Ramos (cell line): ENCODE measurements around the gene PLEKHA4.
"Not testable (repeated sequence)": the region's sequence is repeated elsewhere in the genome, so short reads cannot be mapped to it uniquely, and the experiment has no call there.

Experiments used
- in situ Hi-C: fragments of 300-500 bp; cut with MboI; formaldehyde crosslinking; loops from one replicate; pipeline ENCODE4 v1.14.3; 2022; ENCODE audit warnings: low sequenced_read_pairs; ENCODE audit not compliant: unreplicated experiment

Gene PLEKHA4

DNA sequence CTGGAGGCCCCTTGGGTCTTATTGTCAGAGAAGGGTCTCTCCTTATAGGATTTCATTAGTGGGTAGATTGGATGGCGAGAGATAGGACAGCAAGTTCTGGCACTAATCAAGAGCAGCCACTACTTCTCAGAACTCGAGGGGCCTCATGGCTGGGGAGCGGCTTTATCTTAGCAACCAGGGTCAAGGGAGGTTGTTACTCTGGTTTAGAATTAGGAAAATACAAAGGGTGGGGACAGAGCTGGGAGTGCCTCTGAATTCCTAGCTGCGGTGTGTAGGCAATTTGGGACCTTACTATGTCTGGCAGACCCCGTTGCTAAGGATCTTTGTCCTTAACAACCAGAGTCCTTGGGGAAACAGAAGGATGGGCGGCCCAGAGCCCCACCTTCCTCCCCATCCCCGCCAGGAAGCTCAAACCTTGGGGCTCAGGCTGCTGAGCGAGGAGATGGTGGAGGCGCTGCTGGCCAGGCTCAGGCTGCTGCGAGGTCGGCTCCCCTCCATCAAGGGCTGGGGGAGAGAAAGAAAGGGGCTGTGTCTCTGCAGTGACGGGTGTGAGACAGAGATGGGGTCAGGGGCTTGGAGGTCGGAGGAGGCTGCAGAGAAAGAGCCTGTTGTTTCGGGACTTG is 1.2 kb downstream of the PLEKHA4 start:
- in situ Hi-C loops, result no loop called here

DNA sequence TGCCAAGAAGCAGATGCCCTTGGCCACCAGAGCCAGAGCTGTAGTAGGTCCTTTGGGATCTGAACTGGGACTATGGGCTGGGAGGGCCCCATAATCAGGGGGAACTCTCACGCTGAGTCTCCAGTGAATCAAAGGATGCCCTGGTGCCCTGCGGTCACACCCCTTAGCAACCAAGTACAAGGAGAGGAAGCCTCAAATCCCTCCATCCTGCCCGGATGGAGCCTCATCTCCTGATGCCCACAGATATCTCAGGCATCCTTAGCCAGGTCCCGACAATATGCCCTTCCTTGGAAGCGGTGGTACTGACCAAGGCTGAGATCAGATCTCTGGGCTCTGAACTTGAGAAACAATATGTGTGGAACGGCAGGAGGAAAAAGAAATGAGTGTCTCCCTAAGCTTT is 1.7 kb downstream of the PLEKHA4 start:
- in situ Hi-C loops, result no loop called here

- in situ Hi-C loops, result no loop called here
These were observed 5.6 kb downstream of the PLEKHA4 start for GRCh38 chr19:48862827-48863226.

DNA sequence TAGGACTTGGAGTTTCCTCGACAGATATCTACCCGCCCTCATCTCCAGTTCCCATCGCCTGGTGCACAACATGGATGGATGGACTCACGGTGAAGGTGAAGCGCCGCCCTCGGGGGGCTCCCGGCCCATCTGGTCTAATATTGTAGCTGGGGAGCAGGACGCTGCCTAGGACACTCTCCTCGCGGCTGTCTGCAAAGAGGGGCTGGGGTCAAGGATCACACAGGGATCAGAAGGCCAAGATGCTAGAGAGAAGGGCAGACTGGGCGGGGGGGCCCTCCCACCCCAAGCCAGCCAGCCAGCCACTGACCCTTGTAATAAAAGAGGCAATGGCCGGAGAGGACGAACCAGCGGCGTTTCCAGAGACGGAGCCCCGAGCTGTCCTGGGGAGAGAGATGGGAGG is 7.1 kb downstream of the PLEKHA4 start:
- in situ Hi-C loops, result no loop called here

DNA sequence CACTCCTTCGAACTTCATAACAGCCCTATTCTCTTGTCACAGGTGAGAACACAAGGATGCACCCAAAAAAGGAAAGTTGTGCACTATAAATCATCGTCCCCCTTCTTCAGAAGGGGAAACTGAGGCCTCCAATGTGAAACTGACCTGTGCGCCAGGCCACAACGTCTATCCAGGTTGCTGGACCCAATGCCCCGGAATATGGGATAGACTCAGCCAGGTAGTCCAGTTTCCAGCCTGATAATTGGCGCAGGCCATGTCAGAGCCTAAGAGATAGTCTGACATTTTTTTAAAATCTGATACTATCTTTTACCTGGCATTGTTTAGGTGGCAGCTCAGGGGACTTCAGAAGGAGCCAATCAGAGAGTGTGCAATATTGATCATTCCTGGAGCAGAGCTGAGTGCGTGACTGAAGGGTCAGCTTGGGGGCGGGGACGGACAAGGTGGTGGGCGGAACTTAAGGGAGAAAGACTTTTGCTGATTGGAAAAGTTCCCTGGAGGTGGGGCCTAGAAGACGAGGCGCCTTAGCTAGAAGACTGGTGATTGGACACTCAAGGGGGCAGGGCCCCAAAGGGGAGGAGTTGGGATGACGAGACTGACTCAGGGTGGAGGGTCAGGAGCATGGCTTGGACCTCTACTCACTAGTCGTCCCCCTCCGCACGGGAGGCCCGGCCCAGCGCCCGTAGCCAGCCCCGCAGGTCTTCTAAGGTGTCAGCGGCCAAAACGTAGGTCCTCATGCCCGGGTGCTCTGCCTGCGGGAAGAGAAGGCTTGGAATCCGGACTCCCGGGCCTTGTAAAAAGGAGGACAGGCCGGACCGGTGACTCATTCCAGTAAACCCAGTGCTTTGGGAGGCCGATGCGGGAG is 8.5 kb downstream of the PLEKHA4 start:
- in situ Hi-C loops, result no loop called here

DNA sequence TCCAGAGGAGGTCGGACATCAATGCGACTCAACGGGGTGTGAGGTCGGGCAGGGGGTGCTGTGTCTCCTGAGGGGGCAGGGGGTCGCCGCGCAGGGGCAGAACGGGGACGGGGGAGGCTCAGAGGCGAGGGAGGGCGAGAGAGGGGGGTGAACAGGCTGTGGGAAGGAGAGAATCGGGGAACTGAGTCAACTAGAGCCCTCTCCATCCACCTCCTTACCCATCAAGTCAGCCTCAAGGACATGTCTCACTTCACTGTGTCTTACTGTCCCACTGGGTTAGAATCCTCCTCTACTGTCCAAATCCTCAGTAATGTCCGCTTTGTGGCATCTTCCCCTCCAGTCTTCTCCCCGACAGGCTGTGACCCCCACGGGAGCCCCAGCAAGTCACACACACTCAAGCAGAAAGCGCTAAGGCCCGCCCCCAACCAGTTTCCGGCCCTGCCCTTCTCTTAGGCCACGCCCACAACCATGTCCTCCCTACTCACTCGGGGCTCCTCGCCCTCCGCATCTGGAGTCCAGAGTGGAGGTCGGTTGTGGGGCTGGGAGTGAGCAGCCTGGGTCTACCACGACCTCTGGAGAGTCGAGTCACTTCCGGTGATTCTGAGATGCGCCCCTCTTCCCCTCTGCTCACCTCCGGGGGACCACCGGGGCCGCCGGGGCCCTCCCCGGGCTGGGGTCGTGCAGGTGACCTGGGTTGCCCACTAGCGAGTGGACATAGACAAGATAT is 9.3 kb downstream of the PLEKHA4 start:
- in situ Hi-C loops, result no loop called here

DNA sequence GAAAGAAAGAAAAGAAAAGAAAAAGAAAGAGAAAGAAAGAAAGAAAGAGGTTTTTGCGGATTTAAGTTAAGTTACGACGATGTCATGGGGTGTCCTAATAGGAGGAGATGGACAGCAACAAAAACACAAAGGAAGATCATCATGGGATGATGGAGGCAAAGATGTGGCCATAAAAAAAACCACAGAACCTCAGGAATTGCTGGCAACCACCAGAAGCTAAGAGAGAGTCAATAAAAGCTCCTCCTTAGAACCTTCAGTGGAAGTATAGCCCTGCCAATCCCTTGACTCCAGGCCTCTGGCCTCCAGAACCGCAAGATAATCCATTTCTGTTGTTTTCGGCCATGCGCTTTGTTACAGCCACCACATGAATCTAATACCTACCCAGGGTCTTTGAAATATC is 11.5 kb downstream of the PLEKHA4 start:
- in situ Hi-C loops, result no loop called here

DNA sequence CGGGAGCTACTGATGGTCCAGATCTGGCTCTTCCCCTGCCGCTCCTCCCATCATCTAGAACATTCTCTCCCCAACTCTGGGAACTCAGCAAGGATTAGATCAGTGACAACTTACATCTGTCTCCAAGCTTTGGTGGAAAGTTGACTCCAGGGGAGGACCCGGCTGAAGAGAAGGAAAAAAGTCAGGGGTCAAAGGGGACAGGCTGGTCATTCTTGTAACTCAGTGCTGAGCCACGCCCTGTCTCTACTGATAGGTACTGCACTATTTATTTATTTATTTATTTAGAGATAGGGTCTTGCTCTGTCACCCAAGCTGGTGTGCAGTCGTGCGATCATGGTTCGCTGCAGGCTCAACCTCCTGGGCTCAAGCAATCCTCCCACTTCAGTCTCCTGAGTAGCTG is 14.3 kb downstream of the PLEKHA4 start:
- in situ Hi-C loops, result no loop called here

DNA sequence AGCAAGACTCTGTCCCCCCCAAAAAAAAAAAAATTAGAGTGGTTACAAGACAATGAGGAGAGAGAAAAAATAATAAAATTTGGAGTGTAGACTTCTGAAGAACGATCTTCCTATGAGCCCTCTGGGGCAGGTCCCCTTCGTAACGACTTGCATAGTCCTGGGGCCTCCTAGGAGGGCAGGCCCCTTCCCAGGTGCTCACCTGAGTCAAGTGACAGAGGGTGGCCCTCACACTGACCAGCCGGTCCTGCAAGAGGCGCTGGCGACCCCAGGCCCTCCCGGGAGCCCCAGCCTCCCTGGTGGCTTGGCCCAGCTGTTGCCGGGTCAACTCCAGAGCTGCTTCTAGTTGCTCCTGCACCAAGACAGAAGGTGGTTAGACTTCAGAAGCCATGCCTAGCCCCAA is 14.9 kb downstream of the PLEKHA4 start:
- in situ Hi-C loops, result no loop called here

GRCh38 chr19:48852292-48852691 is 16.1 kb downstream of the PLEKHA4 start:
- in situ Hi-C loops, result no loop called here

DNA sequence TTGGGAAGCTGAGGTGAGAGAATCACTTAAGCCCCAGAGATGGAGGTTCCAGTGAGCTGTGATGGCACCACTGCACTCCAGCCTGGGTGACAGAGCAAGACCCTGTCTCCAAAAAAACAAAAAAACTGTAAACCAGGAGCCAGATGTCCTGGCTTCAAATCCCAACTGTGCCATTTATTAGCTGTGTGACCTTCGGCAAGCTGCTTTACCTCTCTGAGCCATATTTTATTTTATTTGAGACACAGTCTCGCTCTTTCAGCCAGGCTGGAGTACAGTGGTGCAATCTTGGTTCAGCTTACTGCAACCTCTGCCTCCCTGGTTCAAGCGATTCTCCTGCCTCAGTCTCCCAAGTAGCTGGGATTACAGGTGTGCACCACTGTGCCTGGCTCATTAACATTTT is 21.8 kb downstream of the PLEKHA4 start:
- in situ Hi-C loops, result not testable (repeated sequence)

- in situ Hi-C loops, result no loop called here
These were observed 23.0 kb downstream of the PLEKHA4 start for GRCh38 chr19:48845384-48845783.

- in situ Hi-C loops, result no loop called here
These were observed 23.9 kb downstream of the PLEKHA4 start for GRCh38 chr19:48844472-48844871.

GRCh38 chr19:48842789-48843162 is 25.6 kb downstream of the PLEKHA4 start:
- in situ Hi-C loops, result no loop called here

- in situ Hi-C loops, result no loop called here
These were observed 26.8 kb downstream of the PLEKHA4 start for GRCh38 chr19:48841571-48841970.

DNA sequence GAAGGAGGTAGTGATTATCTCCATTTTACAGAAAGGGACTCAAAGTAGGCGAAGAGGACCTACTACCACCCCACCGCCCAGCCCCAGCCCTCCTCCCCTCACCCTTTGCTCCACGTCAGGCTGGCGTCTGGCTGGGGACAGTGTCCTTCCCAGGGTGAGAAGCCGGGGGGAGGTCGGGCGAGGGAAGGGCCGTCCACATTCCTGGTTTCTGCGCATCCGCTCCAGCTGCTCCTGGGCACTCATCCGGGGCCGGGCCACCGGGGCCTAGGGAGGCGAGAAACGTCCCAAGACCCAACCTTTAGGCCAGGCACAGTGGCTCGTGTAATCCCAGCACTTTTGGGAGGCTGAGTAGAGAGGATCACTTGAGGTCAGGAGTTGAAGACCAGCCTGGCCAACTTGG is 27.4 kb downstream of the PLEKHA4 start:
- in situ Hi-C loops, result no loop called here

DNA sequence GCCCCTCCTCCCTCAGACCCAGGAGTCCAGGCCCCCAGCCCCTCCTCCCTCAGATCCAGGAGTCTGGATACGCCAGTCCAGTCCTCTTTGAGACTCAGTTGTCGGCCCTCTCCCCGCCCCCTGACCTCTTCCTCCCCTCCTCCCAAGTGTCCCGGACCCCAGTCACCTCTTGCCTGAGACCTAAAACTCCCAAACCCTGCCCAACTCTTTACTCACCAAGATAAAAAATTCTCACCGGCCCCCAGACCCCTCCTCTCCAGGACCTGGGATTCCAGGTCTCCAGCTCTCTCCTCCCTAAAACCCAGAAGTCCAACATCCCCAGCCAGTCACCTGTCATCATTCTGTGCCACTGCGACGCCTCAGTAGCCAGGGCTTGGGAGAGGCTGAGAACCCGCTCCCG is 30.7 kb downstream of the PLEKHA4 start:
- in situ Hi-C loops, result loop anchor here (5.0 kb wide), 1 partner anchor 45 kb away; no protein-coding TSS in a partner anchor

GRCh38 chr19:48837051-48837524 is 31.3 kb downstream of the PLEKHA4 start:
- in situ Hi-C loops, result loop anchor here (5.0 kb wide), 1 partner anchor 45 kb away; no protein-coding TSS in a partner anchor

GRCh38 chr19:48836089-48837017 is 32.1 kb downstream of the PLEKHA4 start, which contains the start of gene HSD17B14:
Gene HSD17B14 (minus strand): TSS chr19:48836491. CDS start chr19:48836411, 80 bp downstream.
- in situ Hi-C loops, result loop anchor here (5.0 kb wide), 1 partner anchor 44 kb away; no protein-coding TSS in a partner anchor

- in situ Hi-C loops, result loop anchor here (5.0 kb wide), 1 partner anchor 43 kb away; no protein-coding TSS in a partner anchor
These were observed 32.7 kb downstream of the PLEKHA4 start for GRCh38 chr19:48835734-48836088.
